Measurements from ENCODE around the gene MYO1B.

- TF ChIP-seq CTCF (conservative IDR thresholded peaks at IDR 0.05 in 1 of 2, IDR thresholded peaks at IDR 0.05 in 1 of 2; ENCODE audit: low read depth in 1 of 2, low read length in 2 of 2) = no peak
- TF ChIP-seq EZH2 (IDR thresholded peaks at IDR 0.05; ENCODE audit: low read length, missing control alignments) = no peak
These were observed 67.0 kb downstream of the MYO1B start for GRCh38 chr2:191312163-191312562.

Measured in fibroblast of lung (primary cell).